B cell (primary cell): Measurements from ENCODE around the gene KIRREL3.

ENCODE experiments used
- CTCF ChIP-seq: fragments of 200-600 bp; IDR thresholded peaks from one replicate; pipeline ENCODE4 v1.8.0; 2022; ENCODE audit warnings: antibody characterized with exemption, mild to moderate bottlenecking
- EZH2 ChIP-seq: IDR thresholded peaks from 2 replicates; pipeline ENCODE4 v1.6.1; 2012; ENCODE audit warnings: borderline replicate concordance, low read depth, mild to moderate bottlenecking, moderate library complexity, low read length; ENCODE audit not compliant: insufficient read depth, poor library complexity, severe bottlenecking

DNA sequence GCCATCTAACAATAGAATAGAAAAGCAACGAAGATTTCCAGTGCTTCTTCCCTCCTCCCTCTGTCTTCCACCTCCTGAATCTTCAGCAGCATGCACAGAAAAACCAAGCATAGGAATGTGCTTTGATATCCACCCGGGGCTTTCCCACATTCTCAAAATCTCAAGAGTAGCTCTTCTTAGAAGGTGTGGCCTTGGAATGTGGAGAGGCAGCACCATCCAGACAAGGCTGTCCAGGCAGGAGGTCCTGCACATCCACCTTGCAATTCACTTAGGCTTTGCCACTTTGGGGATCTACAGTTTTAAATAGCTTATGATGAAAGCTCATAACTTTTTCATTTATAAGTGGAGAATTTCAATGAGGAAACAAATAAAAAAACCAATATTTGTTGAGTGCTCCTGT lies 72.9 kb downstream of the KIRREL3 start:
- TF ChIP-seq CTCF (no peak), EZH2 (no peak)
